ENCODE data around the gene MYG1.

The MYG1 gene

GRCh38 chr12:53338017-53338416, 38.5 kb downstream of the MYG1 start:
- TF ChIP-seq, protein P1, sequence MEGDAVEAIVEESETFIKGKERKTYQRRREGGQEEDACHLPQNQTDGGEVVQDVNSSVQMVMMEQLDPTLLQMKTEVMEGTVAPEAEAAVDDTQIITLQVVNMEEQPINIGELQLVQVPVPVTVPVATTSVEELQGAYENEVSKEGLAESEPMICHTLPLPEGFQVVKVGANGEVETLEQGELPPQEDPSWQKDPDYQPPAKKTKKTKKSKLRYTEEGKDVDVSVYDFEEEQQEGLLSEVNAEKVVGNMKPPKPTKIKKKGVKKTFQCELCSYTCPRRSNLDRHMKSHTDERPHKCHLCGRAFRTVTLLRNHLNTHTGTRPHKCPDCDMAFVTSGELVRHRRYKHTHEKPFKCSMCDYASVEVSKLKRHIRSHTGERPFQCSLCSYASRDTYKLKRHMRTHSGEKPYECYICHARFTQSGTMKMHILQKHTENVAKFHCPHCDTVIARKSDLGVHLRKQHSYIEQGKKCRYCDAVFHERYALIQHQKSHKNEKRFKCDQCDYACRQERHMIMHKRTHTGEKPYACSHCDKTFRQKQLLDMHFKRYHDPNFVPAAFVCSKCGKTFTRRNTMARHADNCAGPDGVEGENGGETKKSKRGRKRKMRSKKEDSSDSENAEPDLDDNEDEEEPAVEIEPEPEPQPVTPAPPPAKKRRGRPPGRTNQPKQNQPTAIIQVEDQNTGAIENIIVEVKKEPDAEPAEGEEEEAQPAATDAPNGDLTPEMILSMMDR (conservative IDR thresholded peaks at IDR 0.05; ENCODE audit: low read depth), result no peak
- ChIA-PET POLR2A (ENCODE audit: low non-redundant PET) (no interaction called here), CTCF (interaction anchor here (1.4 kb wide), 1 partner anchor 44 kb away, joined by 3 read pairs; no protein-coding TSS in a partner anchor)
- DNase-seq (ENCODE audit: low spot score), result no peak
- H3K27ac ChIP-seq, result no peak overlapping the region

DNA sequence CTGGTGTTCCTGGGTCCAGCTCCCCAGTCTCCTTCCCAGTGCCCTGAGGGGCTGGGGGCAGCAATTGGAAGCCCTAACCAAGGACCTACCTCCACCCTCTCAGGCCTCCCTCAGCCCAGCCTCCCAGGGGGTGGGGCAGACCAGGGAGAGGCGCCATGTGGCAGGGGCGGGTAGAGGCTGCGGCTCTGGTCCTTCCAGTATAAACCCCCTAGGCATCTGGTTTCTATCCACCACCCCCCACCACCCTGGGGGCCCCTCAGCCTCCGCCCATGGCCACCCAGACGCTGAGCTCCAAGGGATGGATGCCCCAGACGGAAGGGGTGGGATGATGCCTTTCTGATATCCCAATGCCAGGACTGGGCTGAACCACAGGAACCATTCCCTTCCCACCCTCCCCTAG, 39.4 kb downstream of the MYG1 start:
- ChIA-PET POLR2A (ENCODE audit: low non-redundant PET) (no interaction called here), CTCF (interaction anchor here (0.6 to 1.4 kb wide), 2 partner anchors 43 to 170 kb away, joined by 3 read pairs; no protein-coding TSS in a partner anchor)
- TF ChIP-seq, protein P1 (conservative IDR thresholded peaks at IDR 0.05; ENCODE audit: low read depth), result no peak
- no peak for DNase-seq (ENCODE audit: low spot score)
- no peak overlapping the region for H3K27ac ChIP-seq

DNA sequence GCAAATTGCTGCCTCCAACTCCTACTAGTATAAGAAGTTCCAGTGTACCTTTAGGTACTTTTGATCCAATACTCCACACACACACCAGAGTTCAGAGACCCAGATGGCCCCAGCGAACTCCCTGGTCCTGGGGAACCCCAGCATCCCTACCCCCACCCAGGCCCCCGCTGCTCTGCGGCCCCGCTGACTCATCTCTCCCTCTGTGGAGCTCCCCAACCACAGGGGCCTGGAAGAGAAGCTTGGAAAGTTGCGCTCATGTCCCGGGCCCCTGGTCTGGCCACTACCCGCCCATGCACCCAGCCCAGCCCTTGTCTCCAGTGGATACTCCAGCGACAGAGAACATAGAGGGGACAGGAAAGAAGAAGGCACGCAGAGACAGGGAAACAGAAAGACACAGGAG, 40.9 kb downstream of the MYG1 start:
- TF ChIP-seq, protein P1 (conservative IDR thresholded peaks at IDR 0.05; ENCODE audit: low read depth), result no peak
- no peak overlapping the region for H3K27ac ChIP-seq
- no peak for DNase-seq (ENCODE audit: low spot score)
- ChIA-PET POLR2A (ENCODE audit: low non-redundant PET) (no interaction called here), CTCF (no interaction called here)

DNA sequence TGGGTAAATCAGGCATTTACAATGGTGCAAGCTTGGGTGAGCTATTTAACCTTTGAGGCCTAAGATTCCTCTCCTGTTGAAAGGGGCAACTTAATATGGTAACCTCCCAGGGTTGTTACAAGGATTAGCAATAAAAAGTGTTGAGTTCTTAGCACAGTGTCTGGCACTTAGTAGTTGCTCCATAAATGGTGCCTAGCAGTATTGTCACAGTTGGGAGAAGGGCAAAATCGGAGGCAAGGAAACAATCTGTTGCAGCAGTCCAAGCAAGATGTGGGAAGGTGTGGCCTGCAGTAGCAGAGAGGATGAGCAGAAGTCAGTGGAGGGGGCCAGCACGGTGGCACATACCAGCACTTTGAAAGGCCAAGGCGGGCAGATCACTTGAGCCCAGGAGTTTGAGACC, 44.0 kb downstream of the MYG1 start:
- no peak for DNase-seq (ENCODE audit: low spot score)
- TF ChIP-seq, protein P1 (conservative IDR thresholded peaks at IDR 0.05; ENCODE audit: low read depth), result no peak
- CTCF ChIA-PET, result interaction anchor here (0.6 kb wide), 1 partner anchor 71 kb away, joined by 3 read pairs; no protein-coding TSS in a partner anchor
- POLR2A ChIA-PET (ENCODE audit: low non-redundant PET), result no interaction called here
- no peak overlapping the region for H3K27ac ChIP-seq

DNA sequence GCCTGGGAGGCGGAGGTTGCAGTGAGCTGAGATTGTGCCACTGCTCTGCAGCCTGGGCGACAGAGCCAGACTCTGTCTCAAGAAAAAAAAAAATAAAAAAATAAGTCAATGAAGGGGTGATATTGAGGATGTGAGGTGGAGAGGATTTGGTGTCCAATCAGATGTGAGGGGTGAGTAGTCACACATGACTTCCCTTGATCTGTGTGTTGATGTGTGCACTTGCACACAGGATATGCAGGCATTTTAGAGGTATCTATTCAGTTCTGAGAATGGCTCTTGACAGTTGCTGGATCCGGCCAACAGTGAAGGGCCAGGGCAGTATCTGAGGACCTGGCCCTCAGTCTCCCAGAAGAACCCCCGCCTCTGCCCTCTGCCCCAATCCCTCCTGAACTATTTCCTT, 44.5 kb downstream of the MYG1 start:
- H3K27ac ChIP-seq, result peak overlapping the region; percentile 68; the same call in 1 of the 2 replicates
- POLR2A ChIA-PET (ENCODE audit: low non-redundant PET), result no interaction called here
- CTCF ChIA-PET, result interaction anchor here (0.5 to 1.2 kb wide), 2 partner anchors 23 to 246 kb away, joined by 4 read pairs; partner anchors contain the start of genes AAAS and IGFBP6
- TF ChIP-seq, protein P1 (conservative IDR thresholded peaks at IDR 0.05; ENCODE audit: low read depth), result no peak
- DNase-seq (ENCODE audit: low spot score), result no peak

- CTCF ChIA-PET, result interaction anchor here (0.5 to 1.7 kb wide), 10 partner anchors 14 to 247 kb away, joined by 3 to 7 read pairs (median 4); partner anchors contain the start of genes AAAS and IGFBP6
- TF ChIP-seq, protein P1 (conservative IDR thresholded peaks at IDR 0.05; ENCODE audit: low read depth), result no peak
- no peak for DNase-seq (ENCODE audit: low spot score)
- POLR2A ChIA-PET (ENCODE audit: low non-redundant PET), result no interaction called here
- peak overlapping the region; percentile 68 for H3K27ac ChIP-seq
These were observed 45.0 kb downstream of the MYG1 start for GRCh38 chr12:53344487-53344823.
